Prostate gland (tissue), 2 donors: ENCODE measurements around the gene OOSP3.

Experiments
- CTCF ChIP-seq, 4 experiments: fragments of 200-600 bp in 2 of 4; fragments of 450-650 bp in 2 of 4; sonication (generic) in 2 of 4; IDR thresholded peaks; 1 replicate in 3 of 4; 2 replicates in 1 of 4; pipeline ENCODE4 v1.5.1; 2016 to 2019; ENCODE audit warnings: antibody characterized with exemption in 4 of 4, mild to moderate bottlenecking in 2 of 4, moderate library complexity in 2 of 4
- POLR2A ChIP-seq: fragments of 450-650 bp; IDR thresholded peaks from one replicate; pipeline ENCODE4 v1.6.1; 2016; ENCODE audit warnings: antibody characterized with exemption, mild to moderate bottlenecking

- TF ChIP-seq CTCF (IDR thresholded peaks at IDR 0.05) (no peak), POLR2A (no peak)
Observed at GRCh38 chr11:59833602-59834001, 45.0 kb upstream of the OOSP3 start.
